Gastrocnemius medialis (tissue), 4 donors: ENCODE data around the gene RABGAP1L. TPM values are rescaled to one million over a fixed set of nuclear protein-coding genes. Genes with fewer than 3 reads are reported as not detected.
A peak's percentile ranks its signal among the peaks of the same experiment; 100 is the strongest.

Experiments used
- ATAC-seq, 2 donors: fragments of 150-250 bp; one replicate each; pipeline ENCODE4 v1.9.1; 2016
- DNase-seq, 2 donors: peaks; one replicate each; pipeline ENCODE4 v3.0.0-alpha.2; 2019
- H3K27ac ChIP-seq, 4 donors: fragments of 200-600 bp; sonication (generic); 1 replicate in 1 of 4; 2 replicates in 3 of 4; pipeline ENCODE4 v1.5.1; 2016 to 2018; ENCODE audit warnings: mild to moderate bottlenecking in 2 of 4, moderate library complexity in 1 of 4
- H3K27me3 ChIP-seq, 3 donors: fragments of 200-600 bp; sonication (generic) in 2 of 3; 1 replicate in 1 of 3; 2 replicates in 2 of 3; pipeline versions ENCODE4 v1.5.1 to v1.6.0; 2016 to 2019; ENCODE audit warnings: mild to moderate bottlenecking in 1 of 3, moderate library complexity in 1 of 3
- H3K36me3 ChIP-seq, 2 donors: fragments of 200-600 bp; sonication (generic) in 1 of 2; one replicate each; pipeline ENCODE4 v1.5.1; 2017 to 2018
- H3K4me1 ChIP-seq, 2 donors: fragments of 200-600 bp; sonication (generic) in 1 of 2; one replicate each; pipeline ENCODE4 v1.5.1; 2016 to 2017; ENCODE audit warnings: mild to moderate bottlenecking in 2 of 2
- H3K4me3 ChIP-seq, 4 donors: fragments of 200-600 bp; sonication (generic) in 3 of 4; 1 replicate in 1 of 4; 2 replicates in 3 of 4; pipeline ENCODE4 v1.5.1; 2016 to 2019; ENCODE audit warnings: mild to moderate bottlenecking in 2 of 4
- H3K9me3 ChIP-seq, 3 donors: fragments of 200-600 bp; sonication (generic) in 2 of 3; 1 replicate in 1 of 3; 2 replicates in 2 of 3; pipeline ENCODE4 v1.5.1; 2016 to 2019
- CTCF ChIP-seq, 5 experiments: fragments of 450-650 bp in 3 of 5; fragments of 200-600 bp in 2 of 5; sonication (generic) in 2 of 5; IDR thresholded peaks in 4 of 5; conservative IDR thresholded peaks in 1 of 5; 1 replicate in 4 of 5; 2 replicates in 1 of 5; pipeline ENCODE4 v1.5.1; 2016 to 2019; ENCODE audit warnings: antibody characterized with exemption in 5 of 5, mild to moderate bottlenecking in 3 of 5, moderate library complexity in 3 of 5
- POLR2A ChIP-seq, 2 donors: fragments of 450-650 bp; IDR thresholded peaks; one replicate each; pipeline ENCODE4 v1.6.1; 2017; ENCODE audit warnings: antibody characterized with exemption in 2 of 2, mild to moderate bottlenecking in 2 of 2, moderate library complexity in 2 of 2
- in situ Hi-C, 4 donors: fragments of 200-750 bp; cut with MboI; loops; one replicate each; pipeline versions ENCODE4 v1.15.0 to v1.8.0; 2017; ENCODE audit warnings: low sequenced_read_pairs in 4 of 4
- intact Hi-C: fragments of 100-400 bp; cut with DNase I; formaldehyde crosslinking; loops from one replicate; pipeline ENCODE4 v1.15.1; 2023; ENCODE audit warnings: low total_unique reads
- total RNA-seq, 4 donors: library from RNA; depleted of rRNA; stranded (reverse); fragments of >200 nt; gene quantifications; one replicate each; pipeline versions ENCODE4 v1.1.0 to v1.2.3, GENCODE V29; 2016

Gene RABGAP1L
- total RNA-seq, 4 donors from 2014 or later: 8.8 to 22.2 (median 14.9) TPM

- Histone ChIP-seq H3K4me3 (no peak overlapping the region), H3K9me3 (no peaks in the 10 kb centered on the region), H3K27me3 (no peaks in the 10 kb centered on the region), H3K4me1 (peaks cover 17 to 32% of the 10 kb centered on the region in 2 donors), H3K36me3 (peaks cover 0 to 19% of the 10 kb centered on the region in 2 donors), H3K27ac (no peak overlapping the region)
- in situ Hi-C loops (no loop called here), intact Hi-C loops (loop anchor here (2.0 kb wide), 1 partner anchor 1526 kb away; the partner anchor contains the start of gene PRDX6)
- TF ChIP-seq CTCF (IDR thresholded peaks at IDR 0.05 in 4 of 5, conservative IDR thresholded peaks at IDR 0.05 in 1 of 5): no peak
- TF ChIP-seq POLR2A (IDR thresholded peaks at IDR 0.05): no peak
- DNase-seq: no peak
- ATAC-seq: no peak
These were observed 843.7 kb downstream of the RABGAP1L start for GRCh38 chr1:175002910-175003517.

- no peaks in the 10 kb centered on the region for H3K9me3 ChIP-seq
- H3K36me3 ChIP-seq: peaks cover 0 to 24% of the 10 kb centered on the region in 2 donors
- peaks cover 17 to 31% of the 10 kb centered on the region in 2 donors for H3K4me1 ChIP-seq
- H3K27me3 ChIP-seq: no peaks in the 10 kb centered on the region
- H3K27ac ChIP-seq: no peak overlapping the region
- H3K4me3 ChIP-seq: no peak overlapping the region
- no peak for ATAC-seq
- TF ChIP-seq POLR2A (IDR thresholded peaks at IDR 0.05) (no peak), CTCF (IDR thresholded peaks at IDR 0.05 in 4 of 5, conservative IDR thresholded peaks at IDR 0.05 in 1 of 5) (no peak)
- intact Hi-C loops: loop anchor here (2.0 kb wide), 1 partner anchor 1527 kb away; the partner anchor contains the start of gene PRDX6
- in situ Hi-C loops: no loop called here
- no peak for DNase-seq
These were observed 844.2 kb downstream of the RABGAP1L start for GRCh38 chr1:175003521-175003920.

- intact Hi-C loops: no loop called here
- TF ChIP-seq POLR2A (IDR thresholded peaks at IDR 0.05) (no peak), CTCF (IDR thresholded peaks at IDR 0.05 in 4 of 5, conservative IDR thresholded peaks at IDR 0.05 in 1 of 5) (no peak)
- peaks cover 20 to 37% of the 10 kb centered on the region in 2 donors for H3K4me1 ChIP-seq
- ATAC-seq: no peak
- H3K36me3 ChIP-seq: peaks cover 0 to 39% of the 10 kb centered on the region in 2 donors
- H3K9me3 ChIP-seq: no peaks in the 10 kb centered on the region
- in situ Hi-C loops: no loop called here
- no peak overlapping the region for H3K4me3 ChIP-seq
- no peak for DNase-seq
- no peaks in the 10 kb centered on the region for H3K27me3 ChIP-seq
- H3K27ac ChIP-seq: no peak overlapping the region
These were observed 845.9 kb downstream of the RABGAP1L start for GRCh38 chr1:175005085-175005783.

GRCh38 chr1:175009532-175009931 lies 850.2 kb downstream of the RABGAP1L start:
- Histone ChIP-seq H3K36me3 (peaks cover 0 to 82% of the 10 kb centered on the region in 2 donors), H3K4me3 (no peak overlapping the region), H3K27me3 (no peaks in the 10 kb centered on the region), H3K27ac (peak overlapping the region in 1 of 4 donors; percentile 20), H3K4me1 (peaks cover 4 to 16% of the 10 kb centered on the region in 2 donors), H3K9me3 (no peaks in the 10 kb centered on the region)
- in situ Hi-C loops (no loop called here), intact Hi-C loops (no loop called here)
- TF ChIP-seq CTCF (IDR thresholded peaks at IDR 0.05 in 4 of 5, conservative IDR thresholded peaks at IDR 0.05 in 1 of 5) (no peak), POLR2A (IDR thresholded peaks at IDR 0.05) (no peak)
- DNase-seq: no peak
- no peak for ATAC-seq
